ENCODE data around the gene ZNF451.

Gene ZNF451

GRCh38 chr6:57072108-57072507 is 17.9 kb upstream of the ZNF451 start:
- no peaks in the 10 kb centered on the region for H3K79me2 ChIP-seq (ENCODE audit: insufficient read depth, low read length)
- H2AFZ ChIP-seq (ENCODE audit: low read depth, low read length, severe bottlenecking), result no peak overlapping the region
- no peaks in the 10 kb centered on the region for H4K20me1 ChIP-seq (ENCODE audit: low read depth, low read length)
- no peak overlapping the region for H3K4me3 ChIP-seq (ENCODE audit: insufficient read depth, low read length, poor library complexity, severe bottlenecking)
- no peak overlapping the region for H3K9ac ChIP-seq (ENCODE audit: low read length)
- TF ChIP-seq, protein P1, sequence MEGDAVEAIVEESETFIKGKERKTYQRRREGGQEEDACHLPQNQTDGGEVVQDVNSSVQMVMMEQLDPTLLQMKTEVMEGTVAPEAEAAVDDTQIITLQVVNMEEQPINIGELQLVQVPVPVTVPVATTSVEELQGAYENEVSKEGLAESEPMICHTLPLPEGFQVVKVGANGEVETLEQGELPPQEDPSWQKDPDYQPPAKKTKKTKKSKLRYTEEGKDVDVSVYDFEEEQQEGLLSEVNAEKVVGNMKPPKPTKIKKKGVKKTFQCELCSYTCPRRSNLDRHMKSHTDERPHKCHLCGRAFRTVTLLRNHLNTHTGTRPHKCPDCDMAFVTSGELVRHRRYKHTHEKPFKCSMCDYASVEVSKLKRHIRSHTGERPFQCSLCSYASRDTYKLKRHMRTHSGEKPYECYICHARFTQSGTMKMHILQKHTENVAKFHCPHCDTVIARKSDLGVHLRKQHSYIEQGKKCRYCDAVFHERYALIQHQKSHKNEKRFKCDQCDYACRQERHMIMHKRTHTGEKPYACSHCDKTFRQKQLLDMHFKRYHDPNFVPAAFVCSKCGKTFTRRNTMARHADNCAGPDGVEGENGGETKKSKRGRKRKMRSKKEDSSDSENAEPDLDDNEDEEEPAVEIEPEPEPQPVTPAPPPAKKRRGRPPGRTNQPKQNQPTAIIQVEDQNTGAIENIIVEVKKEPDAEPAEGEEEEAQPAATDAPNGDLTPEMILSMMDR (IDR thresholded peaks at IDR 0.05; ENCODE audit: insufficient read depth, low read length, poor library complexity, severe bottlenecking), result no peak
- TF ChIP-seq EZH2phosphoT487 (conservative IDR thresholded peaks at IDR 0.05; ENCODE audit: low read length), result no peak
- H3F3A ChIP-seq (ENCODE audit: insufficient read depth), result no peaks in the 10 kb centered on the region
- H3K9me3 ChIP-seq (ENCODE audit: insufficient read depth, low read length), result no peaks in the 10 kb centered on the region
- no peak overlapping the region for H3K27ac ChIP-seq (ENCODE audit: low read depth, low read length)
- H3K9me2 ChIP-seq (replicated peaks; ENCODE audit: insufficient read depth, low read length), result no peaks in the 10 kb centered on the region
- no peak overlapping the region for H3K4me2 ChIP-seq (ENCODE audit: low read depth, low read length, poor library complexity, severe bottlenecking)
- H3K27me3 ChIP-seq (ENCODE audit: low read length), result no peaks in the 10 kb centered on the region
- peaks cover 6% of the 10 kb centered on the region; the same call in 1 of the 2 replicates for H3K36me3 ChIP-seq (ENCODE audit: low read length)

DNA sequence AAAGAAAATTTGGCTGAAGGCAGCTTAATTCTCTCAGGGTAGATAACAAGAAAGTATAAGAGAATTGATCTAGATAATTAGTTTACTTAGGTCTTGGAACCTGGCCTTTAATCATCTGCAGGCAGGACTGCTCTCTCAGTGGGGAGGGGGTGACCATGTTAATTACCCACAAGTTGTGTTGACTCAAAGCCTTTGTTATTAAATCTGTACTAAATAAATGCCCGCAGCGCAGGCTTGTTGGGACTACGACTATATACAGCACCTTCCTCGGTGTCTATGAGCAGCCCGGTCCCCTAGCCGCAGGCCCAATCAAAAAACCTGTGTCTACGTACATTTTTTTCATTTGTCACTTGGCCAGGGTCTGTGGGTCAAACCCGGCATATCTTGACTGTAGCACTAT is 15.6 kb upstream of the ZNF451 start:
- Histone ChIP-seq H3K27me3 (ENCODE audit: low read length) (no peaks in the 10 kb centered on the region), H3K9me3 (ENCODE audit: insufficient read depth, low read length) (no peaks in the 10 kb centered on the region), H3K9ac (ENCODE audit: low read length) (no peak overlapping the region), H3K4me3 (ENCODE audit: insufficient read depth, low read length, poor library complexity, severe bottlenecking) (no peak overlapping the region), H3K4me2 (ENCODE audit: low read depth, low read length, poor library complexity, severe bottlenecking) (no peak overlapping the region), H4K20me1 (ENCODE audit: low read depth, low read length) (no peaks in the 10 kb centered on the region), H3K27ac (ENCODE audit: low read depth, low read length) (no peak overlapping the region), H3K9me2 (replicated peaks; ENCODE audit: insufficient read depth, low read length) (no peaks in the 10 kb centered on the region), H3K79me2 (ENCODE audit: insufficient read depth, low read length) (no peaks in the 10 kb centered on the region), H2AFZ (ENCODE audit: low read depth, low read length, severe bottlenecking) (no peak overlapping the region), H3K36me3 (ENCODE audit: low read length) (no peaks in the 10 kb centered on the region), H3F3A (ENCODE audit: insufficient read depth) (no peaks in the 10 kb centered on the region)
- TF ChIP-seq EZH2phosphoT487 (conservative IDR thresholded peaks at IDR 0.05; ENCODE audit: low read length), result no peak
- TF ChIP-seq, protein P1 (IDR thresholded peaks at IDR 0.05; ENCODE audit: insufficient read depth, low read length, poor library complexity, severe bottlenecking), result no peak

DNA sequence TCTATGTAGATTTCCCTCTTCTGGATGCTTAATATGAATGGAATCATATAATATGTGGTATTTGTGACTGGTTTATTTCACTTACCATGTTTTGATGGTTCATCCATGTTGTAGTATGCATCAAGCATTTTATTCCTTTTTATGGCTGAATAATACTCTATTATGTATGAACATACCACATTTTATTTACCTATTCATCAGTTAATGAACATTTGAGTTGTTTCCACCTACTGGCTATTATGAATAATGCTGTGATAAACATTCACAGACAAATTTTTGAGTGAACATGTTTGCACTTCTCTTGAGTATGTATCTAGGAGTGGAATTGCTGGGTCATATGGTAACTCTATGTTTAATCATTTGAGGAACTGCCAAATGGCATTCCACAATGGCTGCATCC is 14.9 kb upstream of the ZNF451 start:
- no peaks in the 10 kb centered on the region for H3K9me3 ChIP-seq (ENCODE audit: insufficient read depth, low read length)
- no peak overlapping the region for H2AFZ ChIP-seq (ENCODE audit: low read depth, low read length, severe bottlenecking)
- no peaks in the 10 kb centered on the region for H3F3A ChIP-seq (ENCODE audit: insufficient read depth)
- no peak overlapping the region for H3K9ac ChIP-seq (ENCODE audit: low read length)
- H3K4me2 ChIP-seq (ENCODE audit: low read depth, low read length, poor library complexity, severe bottlenecking), result no peak overlapping the region
- no peaks in the 10 kb centered on the region for H3K27me3 ChIP-seq (ENCODE audit: low read length)
- TF ChIP-seq EZH2phosphoT487 (conservative IDR thresholded peaks at IDR 0.05; ENCODE audit: low read length), result no peak
- TF ChIP-seq, protein P1 (IDR thresholded peaks at IDR 0.05; ENCODE audit: insufficient read depth, low read length, poor library complexity, severe bottlenecking), result no peak
- no peak overlapping the region for H3K4me3 ChIP-seq (ENCODE audit: insufficient read depth, low read length, poor library complexity, severe bottlenecking)
- no peak overlapping the region for H3K27ac ChIP-seq (ENCODE audit: low read depth, low read length)
- no peaks in the 10 kb centered on the region for H4K20me1 ChIP-seq (ENCODE audit: low read depth, low read length)
- H3K79me2 ChIP-seq (ENCODE audit: insufficient read depth, low read length), result no peaks in the 10 kb centered on the region
- no peaks in the 10 kb centered on the region for H3K9me2 ChIP-seq (replicated peaks; ENCODE audit: insufficient read depth, low read length)
- peaks cover 4% of the 10 kb centered on the region for H3K36me3 ChIP-seq (ENCODE audit: low read length)

Measured in SU-DHL-6 (cell line).